Sigmoid colon (tissue), 4 donors: Measurements from ENCODE around the gene VRK2.

ENCODE experiments used
- CTCF ChIP-seq, 4 experiments: fragments of 450-650 bp in 3 of 4; fragments of 200-600 bp in 1 of 4; IDR thresholded peaks; one replicate each; pipeline ENCODE4 v1.5.1; 2016 to 2019; ENCODE audit warnings: antibody characterized with exemption in 4 of 4, mild to moderate bottlenecking in 3 of 4, moderate library complexity in 2 of 4
- EP300 ChIP-seq, 4 donors: sonication (generic); formaldehyde crosslinking; IDR thresholded peaks; one replicate each; pipeline ENCODE4 v1.6.1; 2017; ENCODE audit warnings: antibody characterized with exemption in 4 of 4
- POLR2A ChIP-seq, 2 donors: fragments of 450-650 bp; IDR thresholded peaks; one replicate each; pipeline ENCODE4 v1.6.1; 2016; ENCODE audit warnings: antibody characterized with exemption in 2 of 2, mild to moderate bottlenecking in 2 of 2, moderate library complexity in 2 of 2
- POLR2AphosphoS5 ChIP-seq, 4 donors: sonication (generic); formaldehyde crosslinking; IDR thresholded peaks; one replicate each; pipeline ENCODE4 v1.6.1; 2017; ENCODE audit warnings: antibody characterized with exemption in 4 of 4

GRCh38 chr2:58032016-58032763 is 14.4 kb upstream of the VRK2 start:
- TF ChIP-seq POLR2AphosphoS5 (IDR thresholded peaks at IDR 0.05) (no peak), CTCF (IDR thresholded peaks at IDR 0.05) (no peak), POLR2A (IDR thresholded peaks at IDR 0.05) (no peak), EP300 (IDR thresholded peaks at IDR 0.05) (no peak)
